Transverse colon (tissue), 4 donors: ENCODE data around the gene IQSEC3. TPM values are rescaled to one million over a fixed set of nuclear protein-coding genes. Genes with fewer than 3 reads are reported as not detected.

Source experiments
- DNase-seq: peaks from one replicate; pipeline ENCODE4 v3.0.0-alpha.2; 2019
- H3K27ac ChIP-seq, 4 donors: fragments of 200-600 bp; sonication (generic); 2 replicates each; pipeline ENCODE4 v1.5.1; 2016 to 2018; ENCODE audit warnings: inconsistent platforms in 4 of 4
- H3K27me3 ChIP-seq: fragments of 200-600 bp; sonication (generic); 2 replicates; pipeline ENCODE4 v1.5.1; 2017; ENCODE audit warnings: inconsistent platforms
- H3K36me3 ChIP-seq, 4 donors: fragments of 200-600 bp; sonication (generic); 2 replicates each; pipeline ENCODE4 v1.5.1; 2017 to 2019; ENCODE audit warnings: inconsistent platforms in 4 of 4
- H3K4me1 ChIP-seq, 4 donors: fragments of 200-600 bp; sonication (generic); 2 replicates each; pipeline ENCODE4 v1.5.1; 2017 to 2020; ENCODE audit warnings: inconsistent platforms in 4 of 4
- H3K4me3 ChIP-seq, 4 donors: fragments of 200-600 bp; sonication (generic); 1 replicate in 1 of 4; 2 replicates in 3 of 4; pipeline versions ENCODE4 v1.5.1 to v1.6.1; 2017 to 2019; ENCODE audit warnings: inconsistent platforms in 4 of 4
- H3K9me3 ChIP-seq, 2 donors: fragments of 200-600 bp; sonication (generic); 2 replicates each; pipeline ENCODE4 v1.5.1; 2017 to 2019; ENCODE audit warnings: inconsistent platforms in 2 of 2
- CTCF ChIP-seq, 5 experiments: fragments of 200-600 bp in 3 of 5; fragments of 450-650 bp in 2 of 5; sonication (generic) in 3 of 5; IDR thresholded peaks; 1 replicate in 2 of 5; 2 replicates in 3 of 5; pipeline ENCODE4 v1.5.1; 2016 to 2017; ENCODE audit warnings: antibody characterized with exemption in 5 of 5, inconsistent platforms in 3 of 5, mild to moderate bottlenecking in 2 of 5, moderate library complexity in 1 of 5
- EP300 ChIP-seq: sonication (generic); formaldehyde crosslinking; IDR thresholded peaks from one replicate; pipeline ENCODE4 v1.6.1; 2017; ENCODE audit warnings: antibody characterized with exemption, low read depth
- POLR2A ChIP-seq: fragments of 450-650 bp; IDR thresholded peaks from one replicate; pipeline ENCODE4 v1.6.1; 2016; ENCODE audit warnings: antibody characterized with exemption, mild to moderate bottlenecking, moderate library complexity
- POLR2AphosphoS5 ChIP-seq, 3 donors: sonication (generic); formaldehyde crosslinking; IDR thresholded peaks; one replicate each; pipeline ENCODE4 v1.6.1; 2016; ENCODE audit warnings: antibody characterized with exemption in 3 of 3
- WGBS, 2 donors: methylation state at CpG; one replicate each; pipeline ENCODE4 v1.1.5; 2018; ENCODE audit warnings: low coverage in 1 of 2; 5-methylcytosine and 5-hydroxymethylcytosine counted together
- in situ Hi-C, 4 donors: fragments of 200-750 bp; cut with MboI; loops; one replicate each; pipeline versions ENCODE4 v1.15.0 to v1.15.1; 2017; ENCODE audit warnings: low sequenced_read_pairs in 3 of 4, low pct_ligation_motif_present in 1 of 4, low pct_unique_long_range_greater_than_20kb in 1 of 4
- intact Hi-C: fragments of 100-400 bp; cut with DNase I; formaldehyde crosslinking; loops from one replicate; pipeline ENCODE4 v1.15.1; 2023; ENCODE audit warnings: low total_unique reads
- total RNA-seq, 4 donors: library from RNA; depleted of rRNA; stranded (reverse); fragments of >200 nt; gene quantifications; one replicate each; pipeline ENCODE4 v1.1.0, GENCODE V29; 2016

The IQSEC3 gene
- total RNA-seq, 4 donors from 2014 or later = 0.16 to 35.4 (median 0.27) TPM; not detected in 1

GRCh38 chr12:78981-79380, 12.4 kb downstream of the IQSEC3 start:
- WGBS, 2 donors = 67 to 83% methylated on average over 1 to 5 of the region's 5 CpGs
- no peaks in the 10 kb centered on the region for H3K9me3 ChIP-seq
- TF ChIP-seq POLR2A (no peak), EP300 (no peak), POLR2AphosphoS5 (IDR thresholded peaks at IDR 0.05) (no peak), CTCF (IDR thresholded peaks at IDR 0.05) (no peak)
- no peak for DNase-seq
- H3K4me1 ChIP-seq = no peaks in the 10 kb centered on the region
- intact Hi-C loops = no loop called here
- in situ Hi-C loops = no loop called here
- H3K27ac ChIP-seq = no peak overlapping the region
- no peak overlapping the region for H3K4me3 ChIP-seq
- no peaks in the 10 kb centered on the region for H3K36me3 ChIP-seq
- H3K27me3 ChIP-seq = peaks cover 67% of the 10 kb centered on the region

GRCh38 chr12:80681-81190, 14.2 kb downstream of the IQSEC3 start:
- intact Hi-C loops (loop anchor here (1.0 kb wide), 1 partner anchor 49 kb away; no protein-coding TSS in a partner anchor), in situ Hi-C loops (no loop called here)
- TF ChIP-seq CTCF (IDR thresholded peaks at IDR 0.05) (no peak), POLR2A (no peak), POLR2AphosphoS5 (IDR thresholded peaks at IDR 0.05) (no peak), EP300 (no peak)

GRCh38 chr12:82740-83139, 16.2 kb downstream of the IQSEC3 start:
- H3K27ac ChIP-seq = no peak overlapping the region
- DNase-seq = no peak
- 50 to 75% methylated on average over 6 to 7 of the region's 7 CpGs for whole genome bisulfite sequencing, 2 donors
- H3K4me3 ChIP-seq = no peak overlapping the region
- TF ChIP-seq EP300 (no peak), POLR2AphosphoS5 (IDR thresholded peaks at IDR 0.05) (no peak), CTCF (IDR thresholded peaks at IDR 0.05) (no peak), POLR2A (no peak)
- in situ Hi-C loops (no loop called here), intact Hi-C loops (no loop called here)
- peaks cover 47% of the 10 kb centered on the region for H3K27me3 ChIP-seq
- H3K9me3 ChIP-seq = no peaks in the 10 kb centered on the region
- H3K36me3 ChIP-seq = no peaks in the 10 kb centered on the region
- H3K4me1 ChIP-seq = no peaks in the 10 kb centered on the region

More at GRCh38 chr12:80681-81190, 14.2 kb downstream of the IQSEC3 start:
- Histone ChIP-seq H3K4me1 (no peaks in the 10 kb centered on the region), H3K27me3 (peaks cover 58% of the 10 kb centered on the region), H3K4me3 (no peak overlapping the region), H3K36me3 (no peaks in the 10 kb centered on the region), H3K9me3 (no peaks in the 10 kb centered on the region), H3K27ac (no peak overlapping the region)
- DNase-seq = no peak
- 44 to 71% methylated on average over 1 to 6 of the region's 6 CpGs for WGBS, 2 donors

- Histone ChIP-seq H3K27ac (no peak overlapping the region), H3K4me1 (no peaks in the 10 kb centered on the region), H3K4me3 (no peak overlapping the region), H3K36me3 (no peaks in the 10 kb centered on the region), H3K27me3 (peaks cover 35% of the 10 kb centered on the region), H3K9me3 (no peaks in the 10 kb centered on the region)
- intact Hi-C loops (no loop called here), in situ Hi-C loops (no loop called here)
- WGBS, 2 donors = 43% methylated on average over 6 of the region's 6 CpGs; no CpG with 5 or more reads in 1 of the 2 donors
- TF ChIP-seq CTCF (IDR thresholded peaks at IDR 0.05) (no peak), POLR2AphosphoS5 (IDR thresholded peaks at IDR 0.05) (no peak), EP300 (no peak)
- no peak for DNase-seq
These were observed 17.5 kb downstream of the IQSEC3 start for GRCh38 chr12:84056-84455.
